ENCODE measurements around the gene PLEKHH1. TPM values are rescaled to one million over a fixed set of nuclear protein-coding genes. Genes with fewer than 3 reads are reported as not detected.

Gene PLEKHH1
- total RNA-seq, 1 experiment from 2014 or later, result 35.3 TPM

GRCh38 chr14:67528276-67528675, 4.8 kb upstream of the PLEKHH1 start:
- no peak overlapping the region for H2BK12ac ChIP-seq (ENCODE audit: insufficient read length, low read depth, low read length)
- H3K23me2 ChIP-seq (ENCODE audit: insufficient read length, low read depth, low read length, poor library complexity, severe bottlenecking), result no peaks in the 10 kb centered on the region
- no peak overlapping the region for H2BK15ac ChIP-seq (ENCODE audit: low read depth, low read length)
- H2BK120ac ChIP-seq (ENCODE audit: low read depth, low read length, poor library complexity, severe bottlenecking), result no peak overlapping the region
- no peak overlapping the region for H3K27ac Mint-ChIP-seq
- no peaks in the 10 kb centered on the region for H3K79me1 ChIP-seq (ENCODE audit: insufficient read depth, low read depth, low read length, poor library complexity, severe bottlenecking)
- no peak overlapping the region for H3K18ac ChIP-seq (ENCODE audit: insufficient read length, low read depth, low read length)
- no peak overlapping the region for H3K4me2 ChIP-seq (ENCODE audit: insufficient read depth, insufficient read length, low read length)
- no peaks in the 10 kb centered on the region for H3K9me3 ChIP-seq (ENCODE audit: control insufficient read depth, low read depth, low read length)
- peaks cover 3% of the 10 kb centered on the region for H3K27me3 Mint-ChIP-seq (ENCODE audit: low read depth)
- H3K4me1 Mint-ChIP-seq, result peaks cover 14% of the 10 kb centered on the region in 2 experiments
- no peak for TF ChIP-seq CTCF (conservative IDR thresholded peaks at IDR 0.05)
- DNase-seq, result no peak
- H3K27me3 ChIP-seq (ENCODE audit: insufficient read depth, low read length), result no peaks in the 10 kb centered on the region
- H3K36me3 Mint-ChIP-seq (ENCODE audit: insufficient read depth in 1 of 3, low read depth in 3 of 3), result no peaks in the 10 kb centered on the region
- H3K27ac ChIP-seq (ENCODE audit: insufficient read length, low read depth, low read length), result no peak overlapping the region
- no peak overlapping the region for H3K9ac ChIP-seq (ENCODE audit: extremely low read depth, insufficient read length, low read length)
- no peak overlapping the region for H2BK20ac ChIP-seq (ENCODE audit: low read depth, low read length, poor library complexity, severe bottlenecking)
- H2AK5ac ChIP-seq (ENCODE audit: insufficient read length, low read length), result no peak overlapping the region
- no peak overlapping the region for H3K14ac ChIP-seq (ENCODE audit: insufficient read depth, low read length)
- H3K79me2 ChIP-seq (ENCODE audit: insufficient read depth, low read length), result no peaks in the 10 kb centered on the region
- H3K23ac ChIP-seq (ENCODE audit: insufficient read length, low read depth, low read length), result no peak overlapping the region
- no peak overlapping the region for H3K56ac ChIP-seq (ENCODE audit: insufficient read length, low read depth, low read length)
- H4K91ac ChIP-seq (ENCODE audit: insufficient read length, low read depth, low read length), result no peak overlapping the region
- H3K4ac ChIP-seq (ENCODE audit: low read depth, low read length), result no peak overlapping the region
- H4K8ac ChIP-seq (replicated peaks; ENCODE audit: insufficient read length, low read depth, low read length), result no peak overlapping the region
- H2BK5ac ChIP-seq (ENCODE audit: insufficient read length, low read length), result no peak overlapping the region
- no peak overlapping the region for H3K4me3 Mint-ChIP-seq
- no peaks in the 10 kb centered on the region; the same call in 1 of the 2 replicates for H3K4me1 ChIP-seq (ENCODE audit: insufficient read depth, low read length)
- no peak overlapping the region for H4K5ac ChIP-seq (ENCODE audit: insufficient read length, low read depth, low read length)
- H2AFZ ChIP-seq (ENCODE audit: low read length), result no peak overlapping the region
- H3T11ph ChIP-seq (ENCODE audit: low read length), result no peak overlapping the region
- no peaks in the 10 kb centered on the region for H4K20me1 ChIP-seq (ENCODE audit: control insufficient read depth, insufficient read depth, insufficient read length)
- no CpG with 5 or more reads among the region's 1 CpG for WGBS (ENCODE audit: extremely low coverage, insufficient read length, low lambda C conversion rate)
- no peaks in the 10 kb centered on the region for H3K9me3 Mint-ChIP-seq

Data from H9 (cell line).